Type B pancreatic cell (in vitro differentiated cells): ENCODE measurements around the gene LYSMD2. TPM values are rescaled to one million over a fixed set of nuclear protein-coding genes. Genes with fewer than 3 reads are reported as not detected.
"Not testable (repeated sequence)": the region's sequence is repeated elsewhere in the genome, so short reads cannot be mapped to it uniquely, and the experiment has no call there.

Experiments
- DNase-seq: peaks from one replicate; pipeline ENCODE4 v3.0.0; 2021; ENCODE audit warnings: mixed read lengths; ENCODE audit not compliant: unreplicated experiment; ENCODE audit errors: extremely low spot score
- H3K27ac Mint-ChIP-seq: 2 replicates; pipeline ENCODE4 v1.8.0; 2021; ENCODE audit warnings: mild to moderate bottlenecking, mixed read lengths
- H3K27me3 Mint-ChIP-seq: 2 replicates; pipeline ENCODE4 v1.8.0; 2021; ENCODE audit warnings: mixed read lengths
- H3K36me3 Mint-ChIP-seq: 2 replicates; pipeline ENCODE4 v1.8.0; 2021; ENCODE audit warnings: mixed read lengths
- H3K4me1 Mint-ChIP-seq: one replicate; pipeline ENCODE4 v1.8.0; 2021; ENCODE audit warnings: mixed read lengths; ENCODE audit not compliant: unreplicated experiment
- H3K4me3 Mint-ChIP-seq: 2 replicates; pipeline ENCODE4 v1.8.0; 2021; ENCODE audit warnings: mild to moderate bottlenecking, mixed read lengths
- H3K9me3 Mint-ChIP-seq: 2 replicates; pipeline ENCODE4 v1.8.0; 2021; ENCODE audit warnings: mixed read lengths
- CTCF ChIP-seq: fragments of 200-600 bp; sonication (generic); conservative IDR thresholded peaks from 2 replicates; pipeline ENCODE4 v1.5.0; 2021; ENCODE audit warnings: antibody characterized with exemption, mild to moderate bottlenecking
- long read RNA-seq: library from polyadenylated mRNA; unstranded; transcript quantifications from one replicate; pipeline ENCODE4 v2.0.0, GENCODE V29; 2020
- total RNA-seq: library from RNA; stranded (reverse); gene quantifications from 2 replicates; pipeline ENCODE4 v1.2.1, GENCODE V29; 2021; ENCODE audit warnings: low replicate concordance

Gene LYSMD2, protein sequence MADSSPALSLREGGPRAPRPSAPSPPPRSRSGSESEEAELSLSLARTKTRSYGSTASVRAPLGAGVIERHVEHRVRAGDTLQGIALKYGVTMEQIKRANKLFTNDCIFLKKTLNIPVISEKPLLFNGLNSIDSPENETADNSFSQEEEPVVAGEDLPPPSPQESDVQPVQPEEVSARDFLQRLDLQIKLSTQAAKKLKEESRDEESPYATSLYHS
- 3.9 and 6.2 TPM in 2 replicates for total RNA-seq
- long read RNA-seq, partial matches to known transcripts = 0 of 3 reads
- long read RNA-seq, other reads (novel, unspliced or antisense) = 1 of 3 reads

DNA sequence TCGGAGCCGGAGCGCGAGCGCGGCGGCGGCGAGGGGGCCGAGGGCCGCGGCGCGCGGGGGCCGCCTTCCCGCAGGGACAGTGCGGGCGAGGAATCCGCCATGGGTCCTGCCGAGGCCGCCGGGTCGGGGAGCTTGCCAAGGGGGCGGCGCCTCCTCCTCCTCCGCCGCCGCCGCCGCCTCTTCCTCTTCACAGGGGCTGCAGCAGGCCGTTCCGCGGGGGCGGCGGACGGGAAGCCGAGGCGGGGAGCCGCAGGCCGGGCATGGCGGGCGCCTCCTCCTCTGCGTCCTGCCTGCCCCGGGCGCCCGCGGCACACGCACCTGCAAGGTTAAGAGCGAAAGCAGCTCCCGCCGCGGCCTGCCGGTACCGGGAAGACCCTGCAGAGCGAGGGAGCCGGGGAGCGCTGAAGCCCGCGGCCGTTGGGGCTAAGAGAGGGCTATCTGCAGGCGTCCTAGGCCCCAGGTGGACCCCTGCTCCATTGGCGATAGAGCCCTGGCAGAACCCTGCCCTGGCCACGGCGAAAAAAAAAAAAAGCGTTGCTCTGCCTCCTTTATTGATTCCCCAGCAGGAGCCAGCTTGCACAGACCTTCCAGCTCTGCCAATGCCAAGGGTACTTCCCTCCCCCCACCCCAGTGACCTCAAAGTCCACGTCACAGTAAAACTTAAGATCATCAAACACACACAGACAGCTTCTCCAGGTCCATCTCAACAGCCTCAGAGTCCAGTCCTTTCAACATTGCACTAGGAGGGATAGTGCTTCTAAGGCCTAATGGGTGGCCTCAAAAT is at the start of gene LYSMD2:
Gene LYSMD2, minus strand, starts transcription at position 134 of the 784 bp plus-strand sequence. Its CDS starts 33 bp downstream, at position 101.
- TF ChIP-seq CTCF = no peak
- Mint-ChIP-seq H3K36me3 (no peaks in the 10 kb centered on the region), H3K27me3 (peaks cover 55% of the 10 kb centered on the region), H3K27ac (peak within 1 kb of the TSS; percentile 73), H3K4me3 (peak within 1 kb of the TSS; percentile 86), H3K4me1 (no peaks in the 10 kb centered on the region), H3K9me3 (no peaks in the 10 kb centered on the region)
- DNase-seq = no peak

GRCh38 chr15:51787130-51787529 is 49.7 kb upstream of the LYSMD2 start:
- H3K36me3 Mint-ChIP-seq, H3K4me3 Mint-ChIP-seq, H3K4me1 Mint-ChIP-seq, H3K9me3 Mint-ChIP-seq, H3K27me3 Mint-ChIP-seq, H3K27ac Mint-ChIP-seq, DNase-seq: not testable (repeated sequence)

DNA sequence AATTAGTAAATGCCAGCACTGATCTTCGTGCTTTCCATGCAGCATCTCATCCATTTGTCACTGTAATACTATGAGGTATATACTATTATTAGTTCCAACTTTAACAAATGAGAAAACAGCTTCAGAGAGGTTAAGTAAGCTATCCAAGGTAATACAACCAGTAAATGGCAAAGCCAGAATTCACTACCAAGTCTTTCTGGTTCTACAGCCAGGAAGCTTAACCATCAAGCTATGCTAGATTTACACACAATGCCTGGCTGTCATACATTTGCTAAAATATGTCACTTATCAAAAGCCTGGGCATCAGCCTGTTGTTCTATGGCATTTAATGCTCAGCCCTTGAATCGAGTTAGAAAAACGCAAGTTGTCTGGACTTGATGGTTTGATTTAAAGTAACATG is 46.5 kb upstream of the LYSMD2 start:
- peaks cover 8% of the 10 kb centered on the region for H3K36me3 Mint-ChIP-seq
- no peaks in the 10 kb centered on the region for H3K27me3 Mint-ChIP-seq
- TF ChIP-seq CTCF = no peak
- peak overlapping the region; percentile 30 for H3K27ac Mint-ChIP-seq
- H3K9me3 Mint-ChIP-seq = no peaks in the 10 kb centered on the region
- H3K4me1 Mint-ChIP-seq = no peaks in the 10 kb centered on the region
- no peak overlapping the region for H3K4me3 Mint-ChIP-seq
- no peak for DNase-seq

GRCh38 chr15:51782357-51782896 is 45.0 kb upstream of the LYSMD2 start:
- TF ChIP-seq CTCF = peak; percentile 60
- peaks cover 8% of the 10 kb centered on the region for H3K36me3 Mint-ChIP-seq
- DNase-seq = no peak
- H3K4me1 Mint-ChIP-seq = no peaks in the 10 kb centered on the region
- no peak overlapping the region for H3K27ac Mint-ChIP-seq
- H3K27me3 Mint-ChIP-seq = no peaks in the 10 kb centered on the region
- H3K4me3 Mint-ChIP-seq = no peak overlapping the region
- no peaks in the 10 kb centered on the region for H3K9me3 Mint-ChIP-seq

- H3K36me3 Mint-ChIP-seq = peaks cover 7% of the 10 kb centered on the region
- no peak overlapping the region for H3K4me3 Mint-ChIP-seq
- TF ChIP-seq CTCF = no peak
- no peak overlapping the region for H3K27ac Mint-ChIP-seq
- no peaks in the 10 kb centered on the region for H3K4me1 Mint-ChIP-seq
- H3K27me3 Mint-ChIP-seq = no peaks in the 10 kb centered on the region
- no peak for DNase-seq
- no peaks in the 10 kb centered on the region for H3K9me3 Mint-ChIP-seq
Measured at GRCh38 chr15:51781506-51781905, 44.1 kb upstream of the LYSMD2 start.

GRCh38 chr15:51780636-51781035 is 43.2 kb upstream of the LYSMD2 start:
- Mint-ChIP-seq H3K4me1 (peaks cover 6% of the 10 kb centered on the region), H3K36me3 (peaks cover 8% of the 10 kb centered on the region), H3K27me3 (no peaks in the 10 kb centered on the region), H3K27ac (no peak overlapping the region), H3K4me3 (no peak overlapping the region), H3K9me3 (no peaks in the 10 kb centered on the region)
- TF ChIP-seq CTCF = no peak
- DNase-seq = no peak
